Stomach (tissue), 9 donors: ENCODE measurements around the gene IGF2BP3. TPM values are rescaled to one million over a fixed set of nuclear protein-coding genes. Genes with fewer than 3 reads are reported as not detected.

Experiments
- DNase-seq, 2 donors: peaks; one replicate each; pipeline versions ENCODE4 v3.0.0 to v3.0.0-alpha.2; 2013 to 2019
- H3K27ac ChIP-seq, 5 donors: fragments of 200-600 bp in 4 of 5; sonication (generic) in 4 of 5; one replicate each; pipeline ENCODE4 v1.5.1; 2013 to 2019; ENCODE audit warnings: mild to moderate bottlenecking in 1 of 5, moderate library complexity in 1 of 5
- H3K27me3 ChIP-seq, 3 donors: fragments of 200-600 bp; sonication (generic); one replicate each; pipeline ENCODE4 v1.5.1; 2017 to 2019; ENCODE audit warnings: mixed run types in 1 of 3
- H3K36me3 ChIP-seq, 4 donors: fragments of 200-600 bp; sonication (generic); 1 replicate in 3 of 4; 2 replicates in 1 of 4; pipeline ENCODE4 v1.5.1; 2016 to 2019
- H3K4me1 ChIP-seq, 4 donors: fragments of 200-600 bp; sonication (generic); one replicate each; pipeline ENCODE4 v1.5.1; 2016 to 2019
- H3K4me3 ChIP-seq, 4 donors: fragments of 200-600 bp; sonication (generic) in 3 of 4; one replicate each; pipeline ENCODE4 v1.5.1; 2016 to 2019; ENCODE audit warnings: mild to moderate bottlenecking in 1 of 4
- H3K9me3 ChIP-seq, 4 donors: fragments of 200-600 bp; sonication (generic); one replicate each; pipeline ENCODE4 v1.5.1; 2016 to 2019
- EP300 ChIP-seq: sonication (generic); formaldehyde crosslinking; IDR thresholded peaks from one replicate; pipeline ENCODE4 v1.6.1; 2017; ENCODE audit warnings: antibody characterized with exemption
- POLR2A ChIP-seq, 4 donors: fragments of 450-650 bp; IDR thresholded peaks; one replicate each; pipeline ENCODE4 v1.6.1; 2016; ENCODE audit warnings: antibody characterized with exemption in 4 of 4, control low read depth in 2 of 4, mild to moderate bottlenecking in 1 of 4, moderate library complexity in 1 of 4
- POLR2AphosphoS5 ChIP-seq, 3 donors: sonication (generic); formaldehyde crosslinking; IDR thresholded peaks; one replicate each; pipeline ENCODE4 v1.6.1; 2016; ENCODE audit warnings: antibody characterized with exemption in 3 of 3
- WGBS, 5 donors: extraction: QIAGEN DNeasy Blood & Tissue Kit in 3 of 5; methylation state at CpG; one replicate each; pipeline versions ENCODE4 v1.1.5 to v1.1.7; 2013 to 2018; 5-methylcytosine and 5-hydroxymethylcytosine counted together
- intact Hi-C: fragments of 100-400 bp; cut with DNase I; formaldehyde crosslinking; loops from one replicate; pipeline ENCODE4 v1.15.1; 2023; ENCODE audit warnings: low total_unique reads
- polyA plus RNA-seq, 3 donors: library from polyadenylated mRNA; stranded (reverse); fragments of 200-250 nt; gene quantifications; one replicate each; pipeline ENCODE4 v1.2.3, GENCODE V29; 2013
- total RNA-seq, 5 donors: library from RNA; depleted of rRNA; stranded (reverse); fragments of >200 nt; gene quantifications; one replicate each; pipeline versions ENCODE4 v1.1.0 to v1.2.3, GENCODE V29; 2014 to 2016
- TF ChIP-seq, protein P1 (sequence below), 7 experiments: fragments of 450-650 bp in 4 of 7; fragments of 200-600 bp in 3 of 7; sonication (generic) in 3 of 7; IDR thresholded peaks; one replicate each; pipeline ENCODE4 v1.5.1; 2016 to 2019; ENCODE audit warnings: antibody characterized with exemption in 7 of 7, control low read depth in 2 of 7, mild to moderate bottlenecking in 1 of 7
- donor health status: healthy with polysubstance abuse.
- donor health status: Bipolar disorder and iron deficiency.
- donor health status: healthy.

The IGF2BP3 gene
- total and polyA plus RNA-seq, 8 donors: 0.43 to 61.9 (median 5.2) TPM; not detected in 4

DNA sequence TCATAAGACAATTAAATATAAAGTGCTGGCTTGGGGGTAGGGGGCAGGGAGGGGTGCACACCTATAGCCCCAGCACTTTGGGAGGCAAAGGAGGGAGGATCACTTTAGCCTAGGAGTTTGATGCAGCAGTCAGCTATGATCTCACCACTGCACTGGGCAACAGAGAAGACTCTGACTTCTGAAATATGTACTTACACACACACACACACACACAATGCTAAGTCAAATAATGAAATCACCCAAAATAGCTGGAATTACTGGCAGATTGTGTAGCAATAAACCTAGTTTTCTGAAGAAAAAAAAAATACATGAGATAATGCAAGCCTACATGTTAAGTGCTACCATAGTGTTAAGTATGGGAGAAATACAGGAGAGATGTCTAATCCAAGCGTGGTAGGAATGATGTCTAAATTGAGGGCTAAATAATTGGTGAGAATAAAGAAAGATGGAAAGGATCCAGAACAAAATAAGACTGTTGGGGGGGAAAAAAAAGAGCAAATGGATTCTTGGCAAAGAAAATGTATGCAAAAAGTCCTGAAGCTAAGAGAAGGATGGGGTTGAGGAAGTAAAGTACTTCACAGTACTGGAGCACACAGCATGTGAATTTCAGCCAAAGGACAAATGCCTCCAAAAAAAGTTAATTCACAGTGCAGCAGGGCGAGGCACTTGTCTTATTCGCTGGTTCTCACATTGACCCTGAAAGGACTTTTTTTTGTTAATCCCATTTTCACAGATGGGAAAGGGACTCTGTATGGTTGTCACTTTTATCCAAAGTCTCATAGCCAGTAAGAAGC, 73.9 kb downstream of the IGF2BP3 start:
- peak overlapping the region in 1 of 5 donors; percentile 14 for H3K27ac ChIP-seq
- no peaks in the 10 kb centered on the region for H3K9me3 ChIP-seq
- H3K27me3 ChIP-seq: no peaks in the 10 kb centered on the region
- no peak overlapping the region for H3K4me3 ChIP-seq
- peak in 1 of 2 donors; percentile 68 for DNase-seq
- WGBS, 5 donors: 57 to 84% (median 69%) methylated on average over 3 of the region's 3 CpGs
- intact Hi-C loops: no loop called here
- H3K36me3 ChIP-seq: no peaks in the 10 kb centered on the region
- TF ChIP-seq EP300: no peak
- TF ChIP-seq POLR2A (IDR thresholded peaks at IDR 0.05): no peak
- TF ChIP-seq, protein P1, sequence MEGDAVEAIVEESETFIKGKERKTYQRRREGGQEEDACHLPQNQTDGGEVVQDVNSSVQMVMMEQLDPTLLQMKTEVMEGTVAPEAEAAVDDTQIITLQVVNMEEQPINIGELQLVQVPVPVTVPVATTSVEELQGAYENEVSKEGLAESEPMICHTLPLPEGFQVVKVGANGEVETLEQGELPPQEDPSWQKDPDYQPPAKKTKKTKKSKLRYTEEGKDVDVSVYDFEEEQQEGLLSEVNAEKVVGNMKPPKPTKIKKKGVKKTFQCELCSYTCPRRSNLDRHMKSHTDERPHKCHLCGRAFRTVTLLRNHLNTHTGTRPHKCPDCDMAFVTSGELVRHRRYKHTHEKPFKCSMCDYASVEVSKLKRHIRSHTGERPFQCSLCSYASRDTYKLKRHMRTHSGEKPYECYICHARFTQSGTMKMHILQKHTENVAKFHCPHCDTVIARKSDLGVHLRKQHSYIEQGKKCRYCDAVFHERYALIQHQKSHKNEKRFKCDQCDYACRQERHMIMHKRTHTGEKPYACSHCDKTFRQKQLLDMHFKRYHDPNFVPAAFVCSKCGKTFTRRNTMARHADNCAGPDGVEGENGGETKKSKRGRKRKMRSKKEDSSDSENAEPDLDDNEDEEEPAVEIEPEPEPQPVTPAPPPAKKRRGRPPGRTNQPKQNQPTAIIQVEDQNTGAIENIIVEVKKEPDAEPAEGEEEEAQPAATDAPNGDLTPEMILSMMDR (IDR thresholded peaks at IDR 0.05): no peak
- no peak for TF ChIP-seq POLR2AphosphoS5 (IDR thresholded peaks at IDR 0.05)
- H3K4me1 ChIP-seq: peaks cover 0 to 21% (median 0%) of the 10 kb centered on the region in 4 donors

DNA sequence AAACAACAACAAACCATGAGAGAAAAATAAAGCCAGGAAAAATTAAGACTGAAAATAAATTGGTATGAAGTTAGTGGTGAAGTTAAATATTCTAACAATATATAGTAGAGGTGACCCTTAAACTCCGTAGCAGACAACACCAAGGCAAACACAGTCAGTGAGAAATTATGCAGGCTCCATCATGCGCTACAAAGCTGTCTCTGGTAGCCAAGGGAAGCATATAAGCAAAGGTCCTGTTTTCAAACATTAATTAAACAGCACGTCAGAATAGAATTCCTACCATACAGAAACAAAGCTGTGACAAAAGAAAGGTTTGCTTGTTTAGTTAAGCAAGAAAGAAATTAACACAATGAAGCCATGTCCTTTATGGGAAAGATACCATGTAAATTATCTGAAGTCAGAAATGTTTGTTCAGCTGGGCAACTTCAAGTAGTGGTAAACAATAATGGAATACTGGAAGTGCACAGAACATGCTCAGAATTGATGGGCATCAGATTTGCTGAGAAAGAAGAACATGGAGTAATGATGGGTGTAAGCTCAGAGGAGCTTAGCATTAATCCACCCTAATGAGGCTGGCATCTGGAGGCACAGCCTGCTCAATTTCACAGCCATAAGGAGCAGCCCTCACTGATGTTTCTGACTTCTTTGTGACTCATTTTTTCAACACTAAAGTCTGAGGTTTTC, 75.7 kb downstream of the IGF2BP3 start:
- Histone ChIP-seq H3K27ac (no peak overlapping the region), H3K27me3 (no peaks in the 10 kb centered on the region), H3K4me1 (peaks cover 0 to 25% (median 0%) of the 10 kb centered on the region in 4 donors), H3K36me3 (no peaks in the 10 kb centered on the region), H3K9me3 (no peaks in the 10 kb centered on the region), H3K4me3 (no peak overlapping the region)
- 28 to 62% (median 49%) methylated on average over 3 of the region's 3 CpGs for WGBS, 5 donors
- TF ChIP-seq POLR2AphosphoS5 (IDR thresholded peaks at IDR 0.05) (no peak), POLR2A (IDR thresholded peaks at IDR 0.05) (no peak), EP300 (no peak)
- TF ChIP-seq, protein P1 (IDR thresholded peaks at IDR 0.05): no peak
- intact Hi-C loops: no loop called here
- DNase-seq: peak in 1 of 2 donors; percentile 56

DNA sequence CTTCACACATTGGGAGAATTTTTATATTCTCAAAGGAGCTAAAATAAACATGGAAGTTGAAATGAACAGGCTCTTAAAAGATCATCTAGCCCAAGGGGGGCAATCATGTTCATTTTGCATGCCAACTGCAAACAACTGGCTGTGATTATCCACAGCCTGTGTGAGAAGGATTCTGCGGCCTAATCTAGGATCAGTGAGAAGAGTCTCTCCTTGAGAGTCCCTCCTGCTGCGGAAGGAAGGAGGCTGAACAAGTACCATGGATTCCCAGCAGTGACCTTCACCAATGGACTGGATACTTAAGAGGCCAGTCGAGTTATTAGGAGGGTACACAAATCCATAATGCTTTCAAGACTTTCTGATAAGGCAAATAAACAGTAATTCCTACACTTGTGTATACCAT, 76.7 kb downstream of the IGF2BP3 start:
- TF ChIP-seq POLR2AphosphoS5 (IDR thresholded peaks at IDR 0.05): no peak
- TF ChIP-seq, protein P1 (IDR thresholded peaks at IDR 0.05): no peak
- no peak for TF ChIP-seq EP300
- TF ChIP-seq POLR2A (IDR thresholded peaks at IDR 0.05): no peak
- Histone ChIP-seq H3K9me3 (no peaks in the 10 kb centered on the region), H3K27me3 (no peaks in the 10 kb centered on the region), H3K4me1 (peaks cover 0 to 25% (median 0%) of the 10 kb centered on the region in 4 donors), H3K4me3 (no peak overlapping the region), H3K36me3 (no peaks in the 10 kb centered on the region), H3K27ac (no peak overlapping the region)
- DNase-seq: no peak
- WGBS, 5 donors: 46 to 74% (median 62%) methylated on average over 3 of the region's 3 CpGs
- intact Hi-C loops: no loop called here

DNA sequence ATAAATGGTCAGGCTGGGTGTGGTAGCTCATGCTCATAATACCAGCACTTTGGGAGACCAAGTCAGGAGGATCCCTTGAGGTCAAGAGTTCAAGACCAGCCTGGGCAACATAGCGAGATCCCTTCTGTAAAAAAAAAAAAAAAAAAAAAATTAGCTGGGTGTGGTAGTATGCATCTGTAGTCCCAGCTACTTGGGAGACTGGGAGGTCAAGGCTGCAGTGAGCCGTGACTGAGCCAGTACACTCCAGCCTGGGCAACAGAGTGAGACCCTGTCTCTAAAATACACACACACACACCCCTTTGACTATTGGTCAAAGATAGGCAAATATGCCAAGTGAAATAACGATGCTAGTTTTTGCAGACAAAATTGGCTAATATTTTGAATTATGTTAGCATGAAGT, 80.6 kb downstream of the IGF2BP3 start:
- H3K4me1 ChIP-seq: peaks cover 0 to 14% (median 0%) of the 10 kb centered on the region in 4 donors
- H3K27ac ChIP-seq: no peak overlapping the region
- TF ChIP-seq EP300: no peak
- no peak for TF ChIP-seq POLR2AphosphoS5 (IDR thresholded peaks at IDR 0.05)
- TF ChIP-seq, protein P1 (IDR thresholded peaks at IDR 0.05): no peak
- TF ChIP-seq POLR2A (IDR thresholded peaks at IDR 0.05): no peak
- no peaks in the 10 kb centered on the region for H3K27me3 ChIP-seq
- H3K4me3 ChIP-seq: no peak overlapping the region
- DNase-seq: no peak
- intact Hi-C loops: no loop called here
- whole genome bisulfite sequencing, 5 donors: 90 to 98% (median 96%) methylated on average over 3 of the region's 3 CpGs
- H3K9me3 ChIP-seq: no peaks in the 10 kb centered on the region
- no peaks in the 10 kb centered on the region for H3K36me3 ChIP-seq
